Natural killer cell (primary cell): ENCODE data around the gene OGFOD3. TPM values are rescaled to one million over a fixed set of nuclear protein-coding genes. Genes with fewer than 3 reads are reported as not detected.

ENCODE experiments used
- ATAC-seq, 3 donors: fragments of 150-1000 bp in 2 of 3; fragments of 200-7000 bp in 1 of 3; cut with Tn5 transposase; 1 replicate in 1 of 3; 2 replicates in 2 of 3; pipeline ENCODE4 v1.10.0; 2021; ENCODE audit warnings: mild to moderate bottlenecking in 2 of 3, moderate library complexity in 2 of 3
- DNase-seq, 2 donors: peaks; one replicate each; pipeline versions ENCODE4 v3.0.0 to v3.0.0-alpha.2; 2013 to 2021; ENCODE audit warnings: mixed read lengths in 1 of 2
- H3K27ac ChIP-seq: one replicate; pipeline ENCODE4 v1.5.1; 2013; ENCODE audit warnings: mild to moderate bottlenecking, low read length
- H3K27me3 ChIP-seq: one replicate; pipeline ENCODE4 v1.6.1; 2013; ENCODE audit warnings: low read length; ENCODE audit not compliant: control insufficient read depth, insufficient read depth
- H3K36me3 ChIP-seq: one replicate; pipeline ENCODE4 v1.6.1; 2013; ENCODE audit warnings: low read length; ENCODE audit not compliant: control insufficient read depth, insufficient read depth
- H3K4me1 ChIP-seq: one replicate; pipeline ENCODE4 v1.6.1; 2013; ENCODE audit warnings: low read length; ENCODE audit not compliant: control insufficient read depth, insufficient read depth
- H3K4me3 ChIP-seq: one replicate; pipeline ENCODE4 v1.5.1; 2013; ENCODE audit warnings: low read length
- H3K9me3 ChIP-seq: one replicate; pipeline ENCODE4 v1.6.1; 2013; ENCODE audit warnings: low read length; ENCODE audit not compliant: control insufficient read depth, insufficient read depth
- H3K27ac Mint-ChIP-seq, 2 donors: one replicate each; pipeline ENCODE4 v1.8.0; 2022; ENCODE audit warnings: mild to moderate bottlenecking in 2 of 2, mixed read lengths in 2 of 2, moderate library complexity in 1 of 2
- H3K27me3 Mint-ChIP-seq, 2 donors: one replicate each; pipeline ENCODE4 v1.8.0; 2022; ENCODE audit warnings: low read depth in 2 of 2, mixed read lengths in 2 of 2
- H3K36me3 Mint-ChIP-seq: one replicate; pipeline ENCODE4 v1.8.0; 2022; ENCODE audit warnings: mixed read lengths
- H3K4me1 Mint-ChIP-seq, 2 donors: one replicate each; pipeline ENCODE4 v1.8.0; 2022; ENCODE audit warnings: mixed read lengths in 2 of 2
- H3K4me3 Mint-ChIP-seq: one replicate; pipeline ENCODE4 v1.8.0; 2022; ENCODE audit warnings: mild to moderate bottlenecking, moderate library complexity, mixed read lengths
- H3K9me3 Mint-ChIP-seq, 2 donors: one replicate each; pipeline ENCODE4 v1.8.0; 2022; ENCODE audit warnings: mixed read lengths in 2 of 2
- WGBS: methylation state at CpG from one replicate; pipeline ENCODE4 v1.1.7; 2013; ENCODE audit warnings: missing lambda C conversion rate; ENCODE audit not compliant: insufficient coverage; 5-methylcytosine and 5-hydroxymethylcytosine counted together
- intact Hi-C: fragments of 100-400 bp; cut with micrococcal nuclease; formaldehyde crosslinking; loops from one replicate; pipeline ENCODE4 v1.14.2; 2022
- total RNA-seq, 4 donors: library from RNA; stranded (reverse); fragments of 120-200 nt in 1 of 4; gene quantifications; one replicate each; pipeline versions ENCODE4 v1.2.3 to v1.2.4, GENCODE V29; 2013 to 2022
- TF ChIP-seq, protein P1 (sequence below): fragments of 200-600 bp; IDR thresholded peaks from one replicate; pipeline ENCODE4 v1.8.0; 2022; ENCODE audit warnings: antibody characterized with exemption

Gene OGFOD3
- total RNA-seq, 3 donors from 2014 or later (not counting 1 experiment from before 2014, with no cell fraction given), result 21.6 to 28.6 (median 23.3) TPM

DNA sequence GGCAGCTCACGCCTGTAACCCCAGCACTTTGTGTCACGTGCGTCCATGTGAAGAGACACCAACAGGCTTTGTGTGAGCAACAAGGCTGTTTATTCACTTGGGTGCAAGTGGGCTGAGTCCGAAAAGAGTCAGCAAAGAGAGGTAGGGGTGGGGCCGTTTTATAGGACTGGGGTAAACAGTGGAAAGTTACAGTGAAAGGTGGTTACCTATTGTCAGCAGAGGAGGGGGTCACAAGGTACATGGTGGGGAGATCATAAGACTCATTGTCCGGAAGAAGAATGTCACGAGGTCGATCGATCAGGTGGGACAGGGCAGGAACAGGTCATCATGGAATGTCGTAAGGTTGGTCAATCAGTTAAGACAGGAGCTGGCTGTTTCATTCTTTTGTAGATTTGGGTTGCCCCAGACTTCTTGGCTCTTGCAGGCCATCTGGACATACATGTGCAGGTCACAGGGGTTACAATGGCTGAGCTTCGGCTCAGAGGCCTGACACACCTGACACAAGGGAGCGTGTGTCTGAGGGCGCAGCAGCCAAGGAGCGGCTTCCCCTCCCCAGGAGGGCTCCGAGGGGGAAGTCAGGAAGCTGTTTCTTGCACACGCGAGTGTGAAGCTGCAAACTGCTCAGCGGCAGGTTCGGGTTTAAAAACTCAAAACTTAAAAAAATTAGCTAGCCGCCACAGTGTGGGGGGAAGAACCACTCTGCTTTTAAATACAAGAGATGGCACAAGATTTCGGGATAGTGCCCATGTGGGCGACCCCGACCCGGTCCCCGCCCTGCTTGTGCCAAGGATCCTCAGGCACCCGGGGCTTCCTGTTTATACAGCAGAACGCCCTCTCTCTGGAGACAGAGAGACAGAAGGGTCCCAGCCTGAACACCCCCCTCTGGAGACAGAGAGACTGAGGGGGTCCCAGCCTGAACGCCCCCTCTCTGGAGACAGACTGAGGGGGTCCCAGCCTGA, 71.8 kb downstream of the OGFOD3 start:
- peaks cover 5 to 20% of the 10 kb centered on the region in 2 donors for H3K4me1 Mint-ChIP-seq
- no peak overlapping the region for H3K27ac ChIP-seq
- intact Hi-C loops, result no loop called here

DNA sequence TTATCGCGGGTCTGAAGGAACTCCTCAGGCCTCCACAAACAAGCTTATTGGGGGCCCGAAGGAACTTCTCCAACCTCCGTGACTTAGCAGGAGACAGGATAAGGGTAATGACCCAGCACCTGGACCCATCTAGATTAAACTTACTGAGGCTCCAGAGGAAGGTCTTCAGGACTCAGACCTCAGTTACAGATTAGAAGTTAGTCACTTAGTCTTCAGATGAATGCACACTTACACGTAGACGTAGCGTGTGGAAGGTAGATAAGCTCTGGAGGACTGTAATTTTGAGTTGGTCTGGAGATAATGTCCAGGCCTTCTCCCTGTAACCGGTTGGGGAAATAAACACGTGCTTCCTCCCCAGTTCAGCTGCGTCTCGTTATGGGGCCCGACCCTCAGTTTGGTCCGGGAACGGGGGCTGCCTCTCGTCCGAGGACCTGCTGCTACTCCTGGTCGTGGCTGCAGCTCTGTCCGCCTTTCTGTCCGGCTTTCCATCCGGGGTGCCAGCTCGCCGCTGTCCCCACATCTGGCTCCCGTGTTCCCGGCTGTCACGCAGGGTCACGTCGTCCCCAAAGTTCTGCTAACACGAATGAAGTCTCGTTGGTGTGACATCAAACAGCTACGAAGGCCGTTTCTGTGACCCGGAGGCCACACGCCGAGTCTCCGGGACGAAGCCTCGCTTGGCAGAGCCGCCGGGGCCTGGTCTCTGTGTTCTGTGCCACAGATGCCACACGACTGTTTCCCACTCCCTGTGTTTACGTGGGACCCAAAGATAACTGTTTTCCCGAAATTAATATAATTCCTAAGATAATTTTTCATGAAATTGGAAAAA, 73.0 kb downstream of the OGFOD3 start:
- H3K4me3 Mint-ChIP-seq, result no peak overlapping the region
- no peaks in the 10 kb centered on the region for H3K9me3 Mint-ChIP-seq
- DNase-seq (no peak), ATAC-seq (no peak)
- intact Hi-C loops, result no loop called here
- WGBS, result 91% methylated on average over 42 of the region's 42 CpGs
- no peak overlapping the region for H3K27ac Mint-ChIP-seq
- H3K9me3 ChIP-seq, result no peaks in the 10 kb centered on the region
- H3K36me3 ChIP-seq, result no peaks in the 10 kb centered on the region
- TF ChIP-seq, protein P1, sequence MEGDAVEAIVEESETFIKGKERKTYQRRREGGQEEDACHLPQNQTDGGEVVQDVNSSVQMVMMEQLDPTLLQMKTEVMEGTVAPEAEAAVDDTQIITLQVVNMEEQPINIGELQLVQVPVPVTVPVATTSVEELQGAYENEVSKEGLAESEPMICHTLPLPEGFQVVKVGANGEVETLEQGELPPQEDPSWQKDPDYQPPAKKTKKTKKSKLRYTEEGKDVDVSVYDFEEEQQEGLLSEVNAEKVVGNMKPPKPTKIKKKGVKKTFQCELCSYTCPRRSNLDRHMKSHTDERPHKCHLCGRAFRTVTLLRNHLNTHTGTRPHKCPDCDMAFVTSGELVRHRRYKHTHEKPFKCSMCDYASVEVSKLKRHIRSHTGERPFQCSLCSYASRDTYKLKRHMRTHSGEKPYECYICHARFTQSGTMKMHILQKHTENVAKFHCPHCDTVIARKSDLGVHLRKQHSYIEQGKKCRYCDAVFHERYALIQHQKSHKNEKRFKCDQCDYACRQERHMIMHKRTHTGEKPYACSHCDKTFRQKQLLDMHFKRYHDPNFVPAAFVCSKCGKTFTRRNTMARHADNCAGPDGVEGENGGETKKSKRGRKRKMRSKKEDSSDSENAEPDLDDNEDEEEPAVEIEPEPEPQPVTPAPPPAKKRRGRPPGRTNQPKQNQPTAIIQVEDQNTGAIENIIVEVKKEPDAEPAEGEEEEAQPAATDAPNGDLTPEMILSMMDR, result no peak
- H3K27me3 Mint-ChIP-seq, result peaks cover 0 to 7% of the 10 kb centered on the region in 2 donors
- H3K36me3 Mint-ChIP-seq, result no peaks in the 10 kb centered on the region
- H3K27me3 ChIP-seq, result peaks cover 2% of the 10 kb centered on the region
- peaks cover 13% of the 10 kb centered on the region for H3K4me1 ChIP-seq
- peaks cover 5 to 11% of the 10 kb centered on the region in 2 donors for H3K4me1 Mint-ChIP-seq
- H3K27ac ChIP-seq, result no peak overlapping the region
- H3K4me3 ChIP-seq, result no peak overlapping the region

More for the DNA sequence above, 71.8 kb downstream of the OGFOD3 start:
- DNase-seq, result peak in 1 of 2 donors; percentile 33
- H3K4me1 ChIP-seq, result peaks cover 26% of the 10 kb centered on the region
- Mint-ChIP-seq H3K4me3 (no peak overlapping the region), H3K27ac (no peak overlapping the region), H3K9me3 (no peaks in the 10 kb centered on the region), H3K36me3 (no peaks in the 10 kb centered on the region), H3K27me3 (peaks cover 0 to 11% of the 10 kb centered on the region in 2 donors)
- no peaks in the 10 kb centered on the region for H3K9me3 ChIP-seq
- TF ChIP-seq, protein P1, result no peak
- WGBS, result 29% methylated on average over 27 of the region's 28 CpGs
- no peak overlapping the region for H3K4me3 ChIP-seq
- ATAC-seq, result no peak
- H3K27me3 ChIP-seq, result peaks cover 2% of the 10 kb centered on the region
- no peaks in the 10 kb centered on the region for H3K36me3 ChIP-seq

DNA sequence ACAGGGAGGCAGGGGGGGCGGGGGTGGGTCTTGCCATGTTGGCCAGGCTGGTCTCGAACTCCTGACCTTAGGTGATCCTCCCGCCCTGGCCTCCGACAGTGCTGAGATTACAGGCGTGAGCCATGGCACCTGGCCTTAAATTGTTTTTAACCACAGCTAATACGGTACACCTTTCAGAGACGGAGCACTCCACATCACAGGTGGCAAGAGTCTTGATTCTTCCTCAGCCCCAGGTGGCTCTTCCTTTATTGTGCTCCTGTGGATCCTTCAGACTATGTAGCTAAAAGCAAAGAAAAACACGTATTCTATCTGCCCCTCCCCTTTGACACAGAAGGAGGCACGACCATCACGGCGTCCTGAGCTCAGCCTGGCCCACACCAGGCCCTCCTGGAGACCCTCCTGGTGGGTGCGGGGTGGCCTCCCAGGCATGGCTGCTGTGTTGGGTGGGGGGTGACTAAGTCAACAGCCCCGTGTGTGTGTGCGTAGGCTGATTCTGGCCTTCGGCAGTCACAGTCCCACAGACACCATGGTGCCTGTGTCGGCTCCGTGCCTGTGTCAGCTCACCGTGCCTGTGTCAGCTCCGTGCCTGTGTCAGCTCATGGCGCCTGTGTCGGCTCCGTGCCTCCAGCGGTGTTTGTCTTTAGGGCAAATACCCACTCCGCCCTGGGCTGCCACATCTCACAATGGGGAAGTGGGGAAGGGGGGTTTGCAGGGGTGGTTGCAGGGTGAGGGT, 74.0 kb downstream of the OGFOD3 start:
- H3K4me1 Mint-ChIP-seq, result peaks cover 5 to 8% of the 10 kb centered on the region in 2 donors
- WGBS, result 80% methylated on average over 24 of the region's 24 CpGs
- H3K27me3 Mint-ChIP-seq, result peaks cover 0 to 7% of the 10 kb centered on the region in 2 donors
- H3K4me3 ChIP-seq, result no peak overlapping the region
- TF ChIP-seq, protein P1, result no peak
- ATAC-seq (peak in 1 of 3 donors; percentile 10), DNase-seq (no peak)
- no peaks in the 10 kb centered on the region for H3K36me3 ChIP-seq
- peaks cover 2% of the 10 kb centered on the region for H3K27me3 ChIP-seq
- H3K36me3 Mint-ChIP-seq, result no peaks in the 10 kb centered on the region
- no peaks in the 10 kb centered on the region for H3K9me3 Mint-ChIP-seq
- no peak overlapping the region for H3K27ac Mint-ChIP-seq
- H3K4me3 Mint-ChIP-seq, result no peak overlapping the region
- H3K9me3 ChIP-seq, result no peaks in the 10 kb centered on the region
- H3K4me1 ChIP-seq, result peaks cover 5% of the 10 kb centered on the region
- intact Hi-C loops, result no loop called here
- H3K27ac ChIP-seq, result no peak overlapping the region
